ENCODE results near the gene ARHGAP15.

Gene ARHGAP15

GRCh38 chr2:143165291-143165690, 36.1 kb downstream of the ARHGAP15 start:
- no peak for TF ChIP-seq CTCF (conservative IDR thresholded peaks at IDR 0.05; ENCODE audit: low read depth, low read length)
- H3K4me3 ChIP-seq (ENCODE audit: low read depth, low read length), result no peak overlapping the region
- DNase-seq (ENCODE audit: low read depth), result no peak

GRCh38 chr2:143169105-143169504, 39.9 kb downstream of the ARHGAP15 start:
- no peak overlapping the region for H3K4me3 ChIP-seq (ENCODE audit: low read depth, low read length)
- TF ChIP-seq CTCF (conservative IDR thresholded peaks at IDR 0.05; ENCODE audit: low read depth, low read length), result no peak
- DNase-seq (ENCODE audit: low read depth), result no peak

GRCh38 chr2:143171817-143172216, 42.6 kb downstream of the ARHGAP15 start:
- H3K4me3 ChIP-seq (ENCODE audit: low read depth, low read length), result no peak overlapping the region
- DNase-seq (ENCODE audit: low read depth), result peak; percentile 27
- peak; percentile 45 for TF ChIP-seq CTCF (conservative IDR thresholded peaks at IDR 0.05; ENCODE audit: low read depth, low read length)

- no peak overlapping the region for H3K4me3 ChIP-seq (ENCODE audit: low read depth, low read length)
- no peak for TF ChIP-seq CTCF (conservative IDR thresholded peaks at IDR 0.05; ENCODE audit: low read depth, low read length)
- DNase-seq (ENCODE audit: low read depth), result no peak
These were observed 46.2 kb downstream of the ARHGAP15 start for GRCh38 chr2:143175438-143175837.

GRCh38 chr2:143176606-143177005, 47.4 kb downstream of the ARHGAP15 start:
- no peak overlapping the region for H3K4me3 ChIP-seq (ENCODE audit: low read depth, low read length)
- no peak for DNase-seq (ENCODE audit: low read depth)
- TF ChIP-seq CTCF (conservative IDR thresholded peaks at IDR 0.05; ENCODE audit: low read depth, low read length), result no peak

GRCh38 chr2:143177096-143177786, 48.0 kb downstream of the ARHGAP15 start:
- no peak for TF ChIP-seq CTCF (conservative IDR thresholded peaks at IDR 0.05; ENCODE audit: low read depth, low read length)
- H3K4me3 ChIP-seq (ENCODE audit: low read depth, low read length), result no peak overlapping the region
- DNase-seq (ENCODE audit: low read depth), result no peak

GRCh38 chr2:143181494-143181893, 52.3 kb downstream of the ARHGAP15 start:
- no peak for DNase-seq (ENCODE audit: low read depth)
- H3K4me3 ChIP-seq (ENCODE audit: low read depth, low read length), result no peak overlapping the region
- no peak for TF ChIP-seq CTCF (conservative IDR thresholded peaks at IDR 0.05; ENCODE audit: low read depth, low read length)

Data from choroid plexus epithelial cell (primary cell).